NOMO-1 treated with DMSO at 0.1 percent for 48 hours (cell line): ENCODE data around the gene PPP4R2.

ENCODE experiments used
- DNase-seq: peaks from one replicate; lab custom pipeline; 2025; ENCODE audit not compliant: unreplicated experiment; lab: John Stamatoyannopoulos, UW

Gene PPP4R2

GRCh38 chr3:73068419-73068818 is 71.8 kb downstream of the PPP4R2 start:
- no peak for DNase-seq

GRCh38 chr3:73069187-73069586 is 72.6 kb downstream of the PPP4R2 start:
- DNase-seq = no peak

GRCh38 chr3:73069775-73070444 is 73.3 kb downstream of the PPP4R2 start:
- DNase-seq = no peak

- DNase-seq = no peak
Observed at GRCh38 chr3:73070675-73071575, 74.3 kb downstream of the PPP4R2 start.

GRCh38 chr3:73071952-73072351 is 75.3 kb downstream of the PPP4R2 start:
- no peak for DNase-seq

GRCh38 chr3:73072634-73073033 is 76.0 kb downstream of the PPP4R2 start:
- no peak for DNase-seq

GRCh38 chr3:73073091-73073707 is 76.6 kb downstream of the PPP4R2 start:
- no peak for DNase-seq

GRCh38 chr3:73074781-73075180 is 78.2 kb downstream of the PPP4R2 start:
- no peak for DNase-seq

GRCh38 chr3:73080216-73080966 is 83.8 kb downstream of the PPP4R2 start:
- DNase-seq = no peak

- DNase-seq = no peak
Observed at GRCh38 chr3:73081140-73081539, 84.5 kb downstream of the PPP4R2 start.

GRCh38 chr3:73084170-73084569 is 87.6 kb downstream of the PPP4R2 start:
- DNase-seq = no peak

GRCh38 chr3:73086071-73086494 is 89.5 kb downstream of the PPP4R2 start:
- peak; percentile 21 for DNase-seq

GRCh38 chr3:73094129-73094528 is 97.5 kb downstream of the PPP4R2 start:
- DNase-seq = peak; percentile 67

- peak; percentile 6 for DNase-seq
Observed at GRCh38 chr3:73094951-73095350, 98.3 kb downstream of the PPP4R2 start.

- no peak for DNase-seq
Observed at GRCh38 chr3:73096169-73096568, 99.6 kb downstream of the PPP4R2 start.

GRCh38 chr3:73098026-73098425 is 101.4 kb downstream of the PPP4R2 start:
- no peak for DNase-seq

- DNase-seq = peak; percentile 62
Observed at GRCh38 chr3:73098873-73099272, 102.3 kb downstream of the PPP4R2 start.

GRCh38 chr3:73100741-73101559 is 104.3 kb downstream of the PPP4R2 start:
- DNase-seq = peak; percentile 57

- no peak for DNase-seq
Observed at GRCh38 chr3:73101881-73102280, 105.3 kb downstream of the PPP4R2 start.

- DNase-seq = no peak
Observed at GRCh38 chr3:73107215-73107614, 110.6 kb downstream of the PPP4R2 start.
